Measurements from ENCODE around the gene SLC38A1.

SLC38A1 gene

DNA sequence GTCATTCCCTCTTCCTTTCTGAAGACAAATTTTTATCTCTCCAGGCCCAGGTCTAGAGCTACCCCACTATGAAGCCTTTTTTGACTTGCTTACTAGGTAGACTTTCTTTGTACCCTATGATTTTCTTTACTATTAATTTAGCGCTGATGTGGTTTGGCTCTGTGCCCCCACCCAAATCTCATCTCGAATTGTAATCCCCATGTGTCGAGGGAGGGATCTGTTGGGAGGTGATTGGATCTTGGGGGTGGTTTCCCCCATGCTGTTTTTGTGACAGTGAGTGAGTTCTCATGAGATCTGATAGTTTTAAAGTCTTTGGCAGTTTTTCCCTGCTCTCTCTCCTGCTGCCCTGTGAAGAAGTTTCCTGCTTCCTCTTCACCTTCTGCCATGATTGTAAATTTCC, 118.1 kb downstream of the SLC38A1 start:
- no peak for TF ChIP-seq POLR2AphosphoS5 (IDR thresholded peaks at IDR 0.05; ENCODE audit: low read depth, low read length)
- TF ChIP-seq SIN3A (IDR thresholded peaks at IDR 0.05; ENCODE audit: borderline replicate concordance, insufficient read depth, low read length), result no peak
- no peak for TF ChIP-seq FOXP2 (optimal IDR thresholded peaks at IDR 0.05; ENCODE audit: borderline replicate concordance, extremely low read depth, extremely low read length, insufficient read depth)
- no peak for TF ChIP-seq TAF1 (IDR thresholded peaks at IDR 0.05; ENCODE audit: borderline replicate concordance, insufficient read depth, low read length)
- no peak for TF ChIP-seq REST (IDR thresholded peaks at IDR 0.05; ENCODE audit: insufficient read depth in 1 of 2, low read depth in 2 of 2, low read length in 2 of 2)

GRCh38 chr12:46149905-46150304, 118.9 kb downstream of the SLC38A1 start:
- TF ChIP-seq SIN3A (IDR thresholded peaks at IDR 0.05; ENCODE audit: borderline replicate concordance, insufficient read depth, low read length) (no peak), REST (IDR thresholded peaks at IDR 0.05; ENCODE audit: insufficient read depth in 1 of 2, low read depth in 2 of 2, low read length in 2 of 2) (no peak), FOXP2 (optimal IDR thresholded peaks at IDR 0.05; ENCODE audit: borderline replicate concordance, extremely low read depth, extremely low read length, insufficient read depth) (no peak), POLR2AphosphoS5 (IDR thresholded peaks at IDR 0.05; ENCODE audit: low read depth, low read length) (no peak), TAF1 (IDR thresholded peaks at IDR 0.05; ENCODE audit: borderline replicate concordance, insufficient read depth, low read length) (no peak)

- no peak for TF ChIP-seq FOXP2 (optimal IDR thresholded peaks at IDR 0.05; ENCODE audit: borderline replicate concordance, extremely low read depth, extremely low read length, insufficient read depth)
- no peak for TF ChIP-seq SIN3A (IDR thresholded peaks at IDR 0.05; ENCODE audit: borderline replicate concordance, insufficient read depth, low read length)
- no peak for TF ChIP-seq POLR2AphosphoS5 (IDR thresholded peaks at IDR 0.05; ENCODE audit: low read depth, low read length)
Observed at GRCh38 chr12:46149079-46149464, 119.8 kb downstream of the SLC38A1 start.

GRCh38 chr12:46148327-46149078, 120.3 kb downstream of the SLC38A1 start:
- TF ChIP-seq FOXP2 (optimal IDR thresholded peaks at IDR 0.05; ENCODE audit: borderline replicate concordance, extremely low read depth, extremely low read length, insufficient read depth) (no peak), SIN3A (IDR thresholded peaks at IDR 0.05; ENCODE audit: borderline replicate concordance, insufficient read depth, low read length) (no peak), POLR2AphosphoS5 (IDR thresholded peaks at IDR 0.05; ENCODE audit: low read depth, low read length) (no peak), TAF1 (IDR thresholded peaks at IDR 0.05; ENCODE audit: borderline replicate concordance, insufficient read depth, low read length) (no peak), REST (IDR thresholded peaks at IDR 0.05; ENCODE audit: insufficient read depth in 1 of 2, low read depth in 2 of 2, low read length in 2 of 2) (no peak)

DNA sequence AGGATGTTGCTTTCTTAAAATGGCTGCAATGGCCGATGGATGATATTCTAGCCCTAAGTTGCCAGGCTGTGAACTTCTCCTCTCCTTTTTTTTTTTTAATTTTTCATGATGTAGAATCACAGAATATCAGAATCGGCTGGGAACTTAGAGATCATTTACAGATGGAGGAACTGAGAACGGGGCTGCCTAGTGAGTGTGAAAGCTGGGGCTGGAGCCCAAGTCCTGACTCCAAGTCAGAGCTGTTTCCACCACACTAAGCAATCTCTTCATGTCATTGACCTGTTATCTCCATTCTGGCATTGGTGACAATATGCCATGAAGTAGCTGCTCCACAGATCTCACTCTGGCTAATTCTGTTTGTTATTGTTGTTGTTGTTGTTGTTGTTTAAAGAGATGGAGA, 121.7 kb downstream of the SLC38A1 start:
- TF ChIP-seq POLR2AphosphoS5 (IDR thresholded peaks at IDR 0.05; ENCODE audit: low read depth, low read length) (no peak), REST (IDR thresholded peaks at IDR 0.05; ENCODE audit: insufficient read depth in 1 of 2, low read depth in 2 of 2, low read length in 2 of 2) (no peak), TAF1 (IDR thresholded peaks at IDR 0.05; ENCODE audit: borderline replicate concordance, insufficient read depth, low read length) (no peak), SIN3A (IDR thresholded peaks at IDR 0.05; ENCODE audit: borderline replicate concordance, insufficient read depth, low read length) (no peak), FOXP2 (optimal IDR thresholded peaks at IDR 0.05; ENCODE audit: borderline replicate concordance, extremely low read depth, extremely low read length, insufficient read depth) (no peak)
